GM21528 (cell line): ENCODE results near the gene HBQ1.
"Not testable (repeated sequence)": the region's sequence is repeated elsewhere in the genome, so short reads cannot be mapped to it uniquely, and the experiment has no call there.

ENCODE experiments used
- ATAC-seq: cut with Tn5 transposase; IDR thresholded peaks from one replicate; pipeline ENCODE4 v1.9.1; 2021; ENCODE audit warnings: mild to moderate bottlenecking, moderate library complexity; ENCODE audit not compliant: unreplicated experiment, low FRiP score

The HBQ1 gene

GRCh38 chr16:160242-160641 is 20.0 kb upstream of the HBQ1 start:
- not testable (repeated sequence) for ATAC-seq

GRCh38 chr16:160691-161190 is 19.5 kb upstream of the HBQ1 start:
- no peak for ATAC-seq

GRCh38 chr16:162271-162991 is 17.8 kb upstream of the HBQ1 start:
- no peak for ATAC-seq

GRCh38 chr16:163139-163538 is 17.1 kb upstream of the HBQ1 start:
- not testable (repeated sequence) for ATAC-seq

GRCh38 chr16:163696-164095 is 16.6 kb upstream of the HBQ1 start:
- ATAC-seq, result not testable (repeated sequence)

- not testable (repeated sequence) for ATAC-seq
Observed at GRCh38 chr16:164134-164823, 16.0 kb upstream of the HBQ1 start.

- ATAC-seq, result no peak
Observed at GRCh38 chr16:164827-165538, 15.3 kb upstream of the HBQ1 start.

DNA sequence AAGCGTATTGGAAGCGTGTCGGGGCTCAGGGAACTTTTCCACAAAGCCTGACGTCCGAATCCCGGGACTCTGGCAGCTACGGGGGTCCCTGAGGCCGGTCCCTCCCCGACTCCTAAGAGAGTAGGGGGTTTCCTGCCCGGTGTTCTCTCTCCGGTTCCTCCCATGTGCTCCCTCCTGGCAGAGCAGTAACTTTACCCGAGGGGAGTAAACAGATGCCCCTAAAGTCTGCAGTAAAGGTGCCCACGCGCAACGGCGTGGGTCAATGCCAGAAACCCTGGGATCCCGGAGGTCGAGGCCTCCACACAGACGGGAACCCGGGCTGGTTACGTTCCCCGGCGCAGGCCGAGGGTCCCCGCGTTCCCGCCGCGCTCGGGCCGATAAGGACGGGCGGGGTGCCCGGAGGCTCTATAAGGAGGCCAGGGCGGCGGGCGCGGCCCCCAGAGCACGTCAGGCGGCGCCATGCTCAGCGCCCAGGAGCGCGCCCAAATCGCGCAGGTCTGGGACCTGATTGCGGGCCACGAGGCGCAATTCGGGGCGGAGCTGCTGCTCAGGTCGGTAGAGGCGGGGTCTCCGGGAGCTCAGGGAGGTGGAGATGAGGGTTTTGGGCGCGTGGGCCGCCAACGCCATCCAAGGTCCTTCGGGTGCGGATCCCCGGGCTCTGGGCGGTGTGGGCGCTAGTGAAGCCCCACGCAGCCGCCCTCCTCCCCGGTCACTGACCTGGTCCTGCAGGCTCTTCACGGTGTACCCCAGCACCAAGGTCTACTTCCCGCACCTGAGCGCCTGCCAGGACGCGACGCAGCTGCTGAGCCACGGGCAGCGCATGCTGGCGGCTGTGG is 14.5 kb upstream of the HBQ1 start, which contains the start of gene HBM:
Gene HBM (plus strand): TSS at position 440 of the 836 bp plus-strand sequence. CDS start 20 bp downstream, at position 460.
- no peak for ATAC-seq

GRCh38 chr16:166375-167121 is 13.7 kb upstream of the HBQ1 start:
- no peak for ATAC-seq

DNA sequence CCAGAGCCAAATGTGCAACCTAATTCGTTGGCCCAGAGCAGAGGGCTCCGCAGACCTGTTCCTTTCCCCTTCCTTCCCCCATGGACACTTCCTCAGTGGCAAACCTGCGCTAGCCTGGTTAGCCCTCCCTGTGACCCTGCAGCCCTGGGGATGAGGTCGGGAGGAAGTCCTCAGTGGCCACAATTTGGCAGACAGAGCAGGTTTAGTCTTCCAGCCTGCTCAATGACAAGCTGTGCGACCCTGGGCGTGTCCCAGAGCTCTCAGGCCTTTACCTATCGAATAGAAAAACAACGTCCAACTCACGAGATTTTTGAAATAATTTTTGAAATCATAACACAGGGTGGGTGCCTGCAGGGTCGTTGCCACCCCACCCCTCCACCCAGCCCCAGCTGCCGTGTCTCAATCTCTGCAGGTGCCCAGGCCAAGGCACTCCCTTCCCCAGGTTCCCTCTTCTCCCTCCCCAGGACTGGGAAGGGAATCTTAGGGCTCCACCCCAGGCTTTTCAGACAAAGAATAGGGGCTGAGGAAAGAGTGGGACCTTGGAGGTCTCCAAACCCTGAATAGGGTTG is 13.1 kb upstream of the HBQ1 start:
- no peak for ATAC-seq

DNA sequence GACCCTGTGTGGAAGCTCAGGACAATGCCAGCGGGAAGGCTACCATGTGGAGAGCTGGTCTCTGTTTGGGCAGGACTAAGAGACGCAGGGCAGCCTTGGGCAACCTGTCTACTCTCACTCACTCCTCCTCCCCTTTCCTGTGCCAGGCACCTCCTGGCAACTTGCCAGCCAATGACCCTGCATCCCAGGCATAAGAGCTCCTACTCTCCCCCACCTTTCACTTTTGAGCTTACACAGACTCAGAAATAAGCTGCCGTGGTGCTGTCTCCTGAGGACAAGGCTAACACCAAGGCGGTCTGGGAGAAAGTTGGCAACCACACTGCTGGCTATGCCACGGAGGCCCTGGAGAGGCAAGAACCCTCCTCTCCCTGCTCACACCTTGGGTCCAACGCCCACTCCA is 11.8 kb upstream of the HBQ1 start:
- ATAC-seq, result no peak

- ATAC-seq, result no peak
Observed at GRCh38 chr16:169014-169413, 11.2 kb upstream of the HBQ1 start.

- ATAC-seq, result not testable (repeated sequence)
Observed at GRCh38 chr16:170088-170507, 10.2 kb upstream of the HBQ1 start.

GRCh38 chr16:170788-171187 is 9.5 kb upstream of the HBQ1 start:
- ATAC-seq, result no peak

DNA sequence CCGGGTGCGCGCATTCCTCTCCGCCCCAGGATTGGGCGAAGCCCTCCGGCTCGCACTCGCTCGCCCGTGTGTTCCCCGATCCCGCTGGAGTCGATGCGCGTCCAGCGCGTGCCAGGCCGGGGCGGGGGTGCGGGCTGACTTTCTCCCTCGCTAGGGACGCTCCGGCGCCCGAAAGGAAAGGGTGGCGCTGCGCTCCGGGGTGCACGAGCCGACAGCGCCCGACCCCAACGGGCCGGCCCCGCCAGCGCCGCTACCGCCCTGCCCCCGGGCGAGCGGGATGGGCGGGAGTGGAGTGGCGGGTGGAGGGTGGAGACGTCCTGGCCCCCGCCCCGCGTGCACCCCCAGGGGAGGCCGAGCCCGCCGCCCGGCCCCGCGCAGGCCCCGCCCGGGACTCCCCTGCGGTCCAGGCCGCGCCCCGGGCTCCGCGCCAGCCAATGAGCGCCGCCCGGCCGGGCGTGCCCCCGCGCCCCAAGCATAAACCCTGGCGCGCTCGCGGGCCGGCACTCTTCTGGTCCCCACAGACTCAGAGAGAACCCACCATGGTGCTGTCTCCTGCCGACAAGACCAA is 7.8 kb upstream of the HBQ1 start, which contains the start of gene HBA2:
Gene HBA2 (plus strand): TSS at position 503 of the 568 bp plus-strand sequence. CDS start 37 bp downstream, at position 540.
- ATAC-seq, result not testable (repeated sequence)

DNA sequence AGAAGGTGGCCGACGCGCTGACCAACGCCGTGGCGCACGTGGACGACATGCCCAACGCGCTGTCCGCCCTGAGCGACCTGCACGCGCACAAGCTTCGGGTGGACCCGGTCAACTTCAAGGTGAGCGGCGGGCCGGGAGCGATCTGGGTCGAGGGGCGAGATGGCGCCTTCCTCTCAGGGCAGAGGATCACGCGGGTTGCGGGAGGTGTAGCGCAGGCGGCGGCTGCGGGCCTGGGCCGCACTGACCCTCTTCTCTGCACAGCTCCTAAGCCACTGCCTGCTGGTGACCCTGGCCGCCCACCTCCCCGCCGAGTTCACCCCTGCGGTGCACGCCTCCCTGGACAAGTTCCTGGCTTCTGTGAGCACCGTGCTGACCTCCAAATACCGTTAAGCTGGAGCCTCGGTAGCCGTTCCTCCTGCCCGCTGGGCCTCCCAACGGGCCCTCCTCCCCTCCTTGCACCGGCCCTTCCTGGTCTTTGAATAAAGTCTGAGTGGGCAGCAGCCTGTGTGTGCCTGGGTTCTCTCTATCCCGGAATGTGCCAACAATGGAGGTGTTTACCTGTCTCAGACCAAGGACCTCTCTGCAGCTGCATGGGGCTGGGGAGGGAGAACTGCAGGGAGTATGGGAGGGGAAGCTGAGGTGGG is 6.9 kb upstream of the HBQ1 start:
- ATAC-seq, result not testable (repeated sequence)

GRCh38 chr16:173928-174769 is 6.1 kb upstream of the HBQ1 start:
- not testable (repeated sequence) for ATAC-seq
